Measurements from ENCODE around the gene TMEM176B. TPM values are rescaled to one million over a fixed set of nuclear protein-coding genes. Genes with fewer than 3 reads are reported as not detected.

Gene TMEM176B
- total RNA-seq, 6 experiments from 2014 or later, result 711 to 1,315 (median 795) TPM

GRCh38 chr7:150806863-150807262 lies 6.7 kb upstream of the TMEM176B start:
- H3K27ac ChIP-seq, result peak overlapping the region in 1 of 3 donors; percentile 71
- H3K9me3 ChIP-seq, result peaks cover 0 to 10% (median 0%) of the 10 kb centered on the region in 4 donors
- peaks cover 0 to 35% (median 16%) of the 10 kb centered on the region in 4 donors for H3K36me3 ChIP-seq
- TF ChIP-seq POLR2A (IDR thresholded peaks at IDR 0.05), result no peak
- TF ChIP-seq, protein P1, sequence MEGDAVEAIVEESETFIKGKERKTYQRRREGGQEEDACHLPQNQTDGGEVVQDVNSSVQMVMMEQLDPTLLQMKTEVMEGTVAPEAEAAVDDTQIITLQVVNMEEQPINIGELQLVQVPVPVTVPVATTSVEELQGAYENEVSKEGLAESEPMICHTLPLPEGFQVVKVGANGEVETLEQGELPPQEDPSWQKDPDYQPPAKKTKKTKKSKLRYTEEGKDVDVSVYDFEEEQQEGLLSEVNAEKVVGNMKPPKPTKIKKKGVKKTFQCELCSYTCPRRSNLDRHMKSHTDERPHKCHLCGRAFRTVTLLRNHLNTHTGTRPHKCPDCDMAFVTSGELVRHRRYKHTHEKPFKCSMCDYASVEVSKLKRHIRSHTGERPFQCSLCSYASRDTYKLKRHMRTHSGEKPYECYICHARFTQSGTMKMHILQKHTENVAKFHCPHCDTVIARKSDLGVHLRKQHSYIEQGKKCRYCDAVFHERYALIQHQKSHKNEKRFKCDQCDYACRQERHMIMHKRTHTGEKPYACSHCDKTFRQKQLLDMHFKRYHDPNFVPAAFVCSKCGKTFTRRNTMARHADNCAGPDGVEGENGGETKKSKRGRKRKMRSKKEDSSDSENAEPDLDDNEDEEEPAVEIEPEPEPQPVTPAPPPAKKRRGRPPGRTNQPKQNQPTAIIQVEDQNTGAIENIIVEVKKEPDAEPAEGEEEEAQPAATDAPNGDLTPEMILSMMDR (IDR thresholded peaks at IDR 0.05), result no peak
- DNase-seq (no peak), ATAC-seq (no peak)
- H3K27me3 ChIP-seq, result no peaks in the 10 kb centered on the region
- intact Hi-C loops (cut with DNase I), result loop anchor here in 1 of 2 donors (10.0 kb wide), 1 partner anchor 68 kb away; no protein-coding TSS in a partner anchor
- H3K4me1 ChIP-seq, result peaks cover 0 to 25% (median 0%) of the 10 kb centered on the region in 4 donors
- 88% methylated on average over 2 of the region's 2 CpGs for WGBS (ENCODE audit: insufficient coverage, low coverage, low lambda C conversion rate, missing lambda C conversion rate)
- H3K4me3 ChIP-seq, result no peak overlapping the region

GRCh38 chr7:150806454-150806853 lies 6.3 kb upstream of the TMEM176B start:
- intact Hi-C loops (cut with DNase I), result loop anchor here in 1 of 2 donors (10.0 kb wide), 1 partner anchor 68 kb away; no protein-coding TSS in a partner anchor
- H3K36me3 ChIP-seq, result peaks cover 0 to 35% (median 16%) of the 10 kb centered on the region in 4 donors
- no peak for ATAC-seq
- 91% methylated on average over 3 of the region's 3 CpGs for whole genome bisulfite sequencing (ENCODE audit: insufficient coverage, low coverage, low lambda C conversion rate, missing lambda C conversion rate)
- H3K4me3 ChIP-seq, result no peak overlapping the region
- no peak for DNase-seq
- TF ChIP-seq POLR2A (IDR thresholded peaks at IDR 0.05), result no peak
- TF ChIP-seq, protein P1 (IDR thresholded peaks at IDR 0.05), result no peak
- H3K4me1 ChIP-seq, result peaks cover 0 to 25% (median 0%) of the 10 kb centered on the region in 4 donors
- H3K27me3 ChIP-seq, result no peaks in the 10 kb centered on the region
- H3K27ac ChIP-seq, result peak overlapping the region in 1 of 3 donors; percentile 43
- peaks cover 0 to 10% (median 0%) of the 10 kb centered on the region in 4 donors for H3K9me3 ChIP-seq

GRCh38 chr7:150805864-150806263 lies 5.7 kb upstream of the TMEM176B start:
- ATAC-seq (peak in 2 of 4 donors; percentile 9 to 10), DNase-seq (no peak)
- peaks cover 0 to 10% (median 0%) of the 10 kb centered on the region in 4 donors for H3K9me3 ChIP-seq
- TF ChIP-seq, protein P1 (IDR thresholded peaks at IDR 0.05), result no peak
- no peak for TF ChIP-seq POLR2A (IDR thresholded peaks at IDR 0.05)
- peaks cover 0 to 35% (median 16%) of the 10 kb centered on the region in 4 donors for H3K36me3 ChIP-seq
- peaks cover 0 to 25% (median 0%) of the 10 kb centered on the region in 4 donors for H3K4me1 ChIP-seq
- H3K27ac ChIP-seq, result peak overlapping the region in 1 of 3 donors; percentile 43
- intact Hi-C loops (cut with DNase I), result loop anchor here in 1 of 2 donors (10.0 kb wide), 1 partner anchor 69 kb away; no protein-coding TSS in a partner anchor
- H3K27me3 ChIP-seq, result no peaks in the 10 kb centered on the region
- H3K4me3 ChIP-seq, result no peak overlapping the region

DNA sequence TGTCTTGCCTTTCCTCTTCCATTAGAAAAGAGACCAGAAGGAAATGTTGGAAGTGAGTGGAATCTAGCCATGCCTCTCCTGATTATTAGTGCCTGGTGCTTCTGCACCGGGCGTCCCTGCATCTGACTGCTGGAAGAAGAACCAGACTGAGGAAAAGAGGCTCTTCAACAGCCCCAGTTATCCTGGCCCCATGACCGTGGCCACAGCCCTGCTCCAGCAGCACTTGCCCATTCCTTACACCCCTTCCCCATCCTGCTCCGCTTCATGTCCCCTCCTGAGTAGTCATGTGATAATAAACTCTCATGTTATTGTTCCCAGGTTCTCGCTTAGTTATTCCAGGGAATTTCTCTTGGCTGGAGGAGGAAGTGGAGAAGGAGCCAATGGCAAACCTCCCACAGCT lies 4.6 kb upstream of the TMEM176B start:
- H3K36me3 ChIP-seq, result peaks cover 0 to 35% (median 16%) of the 10 kb centered on the region in 4 donors
- 88% methylated on average over 5 of the region's 5 CpGs for WGBS (ENCODE audit: insufficient coverage, low coverage, low lambda C conversion rate, missing lambda C conversion rate)
- DNase-seq, result no peak
- H3K4me3 ChIP-seq, result no peak overlapping the region
- intact Hi-C loops (cut with DNase I), result loop anchor here in 1 of 2 donors (10.0 kb wide), 1 partner anchor 70 kb away; no protein-coding TSS in a partner anchor
- TF ChIP-seq POLR2A (IDR thresholded peaks at IDR 0.05), result no peak
- TF ChIP-seq, protein P1 (IDR thresholded peaks at IDR 0.05), result no peak
- H3K27me3 ChIP-seq, result no peaks in the 10 kb centered on the region
- H3K4me1 ChIP-seq, result peaks cover 0 to 25% (median 0%) of the 10 kb centered on the region in 4 donors
- ATAC-seq, result no peak
- no peak overlapping the region for H3K27ac ChIP-seq
- peaks cover 0 to 9% (median 0%) of the 10 kb centered on the region in 4 donors for H3K9me3 ChIP-seq
